GM18868 (cell line): ENCODE data around the gene TSPEAR.

Experiments
- ATAC-seq: cut with Tn5 transposase; IDR thresholded peaks from one replicate; pipeline ENCODE4 v1.9.1; 2021; ENCODE audit warnings: mild to moderate bottlenecking, moderate library complexity; ENCODE audit not compliant: unreplicated experiment

TSPEAR gene

GRCh38 chr21:44741921-44742320, 30.5 kb upstream of the TSPEAR start:
- ATAC-seq = no peak

GRCh38 chr21:44740742-44741141, 29.4 kb upstream of the TSPEAR start:
- no peak for ATAC-seq

GRCh38 chr21:44739316-44739715, 27.9 kb upstream of the TSPEAR start:
- no peak for ATAC-seq

GRCh38 chr21:44738621-44739020, 27.2 kb upstream of the TSPEAR start:
- ATAC-seq = no peak

- ATAC-seq = no peak
Observed at GRCh38 chr21:44737706-44738354, 26.5 kb upstream of the TSPEAR start.

- no peak for ATAC-seq
Observed at GRCh38 chr21:44736291-44737004, 25.1 kb upstream of the TSPEAR start.

GRCh38 chr21:44735821-44736220, 24.4 kb upstream of the TSPEAR start:
- ATAC-seq = no peak

GRCh38 chr21:44734841-44735240, 23.5 kb upstream of the TSPEAR start:
- ATAC-seq = no peak

- no peak for ATAC-seq
Observed at GRCh38 chr21:44734026-44734745, 22.8 kb upstream of the TSPEAR start.

GRCh38 chr21:44732956-44733355, 21.6 kb upstream of the TSPEAR start:
- no peak for ATAC-seq

- no peak for ATAC-seq
Observed at GRCh38 chr21:44732263-44732662, 20.9 kb upstream of the TSPEAR start.

- no peak for ATAC-seq
Observed at GRCh38 chr21:44730951-44731579, 19.7 kb upstream of the TSPEAR start.

- no peak for ATAC-seq
Observed at GRCh38 chr21:44730028-44730395, 18.6 kb upstream of the TSPEAR start.

- ATAC-seq = no peak
Observed at GRCh38 chr21:44729336-44730027, 18.1 kb upstream of the TSPEAR start.

GRCh38 chr21:44728716-44729115, 17.3 kb upstream of the TSPEAR start:
- no peak for ATAC-seq

GRCh38 chr21:44727757-44728156, 16.4 kb upstream of the TSPEAR start:
- ATAC-seq = no peak

- no peak for ATAC-seq
Observed at GRCh38 chr21:44727321-44727720, 15.9 kb upstream of the TSPEAR start.

- ATAC-seq = no peak
Observed at GRCh38 chr21:44726826-44727225, 15.5 kb upstream of the TSPEAR start.

- ATAC-seq = no peak
Observed at GRCh38 chr21:44724926-44725325, 13.6 kb upstream of the TSPEAR start.

- ATAC-seq = no peak
Observed at GRCh38 chr21:44724196-44724595, 12.8 kb upstream of the TSPEAR start.
